Neuronal stem cell (in vitro differentiated cells): Measurements from ENCODE around the gene CRADD.

Experiments used
- DNase-seq: peaks from one replicate; pipeline ENCODE4 v3.0.0-alpha.2; 2013; ENCODE audit warnings: low spot score
- H2AFZ ChIP-seq: one replicate; pipeline ENCODE4 v1.6.1; 2013; ENCODE audit warnings: mild to moderate bottlenecking, low read length, inconsistent platforms
- H2AK5ac ChIP-seq: 2 replicates; pipeline ENCODE4 v1.6.1; 2013; ENCODE audit warnings: low read depth, mild to moderate bottlenecking, inconsistent platforms, low read length, moderate library complexity, mixed read lengths
- H2BK120ac ChIP-seq: 2 replicates; pipeline ENCODE4 v1.6.1; 2013; ENCODE audit warnings: low read depth, mild to moderate bottlenecking, inconsistent platforms, low read length, moderate library complexity, mixed read lengths
- H2BK12ac ChIP-seq: one replicate; pipeline ENCODE4 v1.6.1; 2013; ENCODE audit warnings: low read length, inconsistent platforms
- H2BK15ac ChIP-seq: 2 replicates; pipeline ENCODE4 v1.6.1; 2013; ENCODE audit warnings: mild to moderate bottlenecking, low read length, inconsistent platforms, mixed read lengths
- H2BK5ac ChIP-seq: one replicate; pipeline ENCODE4 v1.6.1; 2013; ENCODE audit warnings: inconsistent platforms, mild to moderate bottlenecking, low read length, moderate library complexity
- H3K14ac ChIP-seq: one replicate; pipeline ENCODE4 v1.6.1; 2013; ENCODE audit warnings: low read length, inconsistent platforms
- H3K18ac ChIP-seq: 2 replicates; pipeline ENCODE4 v1.6.1; 2013; ENCODE audit warnings: low read length, inconsistent platforms
- H3K23ac ChIP-seq: 2 replicates; pipeline ENCODE4 v1.6.1; 2013; ENCODE audit warnings: low read depth, mild to moderate bottlenecking, mixed read lengths, low read length, inconsistent platforms; ENCODE audit not compliant: poor library complexity
- H3K27ac ChIP-seq: replicated peaks from 3 replicates; pipeline ENCODE4 v1.5.1; 2013; ENCODE audit warnings: low read length, inconsistent platforms
- H3K27me3 ChIP-seq, 3 experiments: 2 replicates each; pipeline ENCODE4 v1.6.1; 2013; ENCODE audit warnings: low read length in 3 of 3, mild to moderate bottlenecking in 2 of 3, inconsistent platforms in 1 of 3, low read depth in 1 of 3, mixed read lengths in 1 of 3, moderate library complexity in 1 of 3; ENCODE audit not compliant: control insufficient read depth in 3 of 3, insufficient read depth in 3 of 3
- H3K36me3 ChIP-seq, 2 donors: replicated peaks in 1 of 2; 2 replicates each; pipeline ENCODE4 v1.6.1; 2013; ENCODE audit warnings: low read length in 2 of 2; ENCODE audit not compliant: control insufficient read depth in 2 of 2, insufficient read depth in 2 of 2
- H3K4ac ChIP-seq: 2 replicates; pipeline ENCODE4 v1.6.1; 2013; ENCODE audit warnings: inconsistent platforms, mild to moderate bottlenecking, low read length, moderate library complexity
- H3K4me1 ChIP-seq, 2 donors: 1 replicate in 1 of 2; 2 replicates in 1 of 2; pipeline ENCODE4 v1.6.1; 2013; ENCODE audit warnings: low read length in 2 of 2, low read depth in 1 of 2; ENCODE audit not compliant: control insufficient read depth in 2 of 2, insufficient read depth in 1 of 2
- H3K4me2 ChIP-seq: one replicate; pipeline ENCODE4 v1.6.1; 2013; ENCODE audit warnings: mild to moderate bottlenecking, low read length, inconsistent platforms; ENCODE audit not compliant: insufficient read depth, poor library complexity, severe bottlenecking
- H3K4me3 ChIP-seq, 2 donors: 2 replicates each; pipeline ENCODE4 v1.5.1; 2013; ENCODE audit warnings: low read length in 2 of 2, mild to moderate bottlenecking in 2 of 2, inconsistent platforms in 1 of 2, moderate library complexity in 1 of 2
- H3K79me1 ChIP-seq: one replicate; pipeline ENCODE4 v1.6.1; 2013; ENCODE audit warnings: low read depth, mild to moderate bottlenecking, inconsistent platforms, low read length, moderate library complexity
- H3K9ac ChIP-seq: one replicate; pipeline ENCODE4 v1.6.1; 2013; ENCODE audit warnings: mild to moderate bottlenecking, low read depth, low read length, inconsistent platforms; ENCODE audit not compliant: poor library complexity
- H3K9me3 ChIP-seq, 2 donors: replicated peaks in 1 of 2; 2 replicates each; pipeline versions ENCODE3 to v1.6.1; 2013; ENCODE audit warnings: low read length in 2 of 2, mild to moderate bottlenecking in 2 of 2, inconsistent platforms in 1 of 2, low read depth in 1 of 2, mixed read lengths in 1 of 2, moderate library complexity in 1 of 2; ENCODE audit not compliant: control insufficient read depth in 2 of 2, insufficient read depth in 1 of 2
- H4K8ac ChIP-seq: one replicate; pipeline ENCODE4 v1.6.1; 2013; ENCODE audit warnings: low read depth, mild to moderate bottlenecking, inconsistent platforms, low read length, moderate library complexity
- H4K91ac ChIP-seq: one replicate; pipeline ENCODE4 v1.6.1; 2013; ENCODE audit warnings: low read length, low read depth, mild to moderate bottlenecking, inconsistent platforms; ENCODE audit not compliant: poor library complexity
- WGBS, 2 donors: extraction: QIAGEN DNeasy Blood & Tissue Kit; methylation state at CpG; one replicate each; pipeline ENCODE4 v1.1.7; 2013; ENCODE audit warnings: missing lambda C conversion rate in 2 of 2, mixed read lengths in 1 of 2; ENCODE audit not compliant: insufficient read length in 2 of 2, insufficient replicate concordance in 1 of 2; ENCODE audit errors: extremely low coverage in 2 of 2; 5-methylcytosine and 5-hydroxymethylcytosine counted together

Gene CRADD

DNA sequence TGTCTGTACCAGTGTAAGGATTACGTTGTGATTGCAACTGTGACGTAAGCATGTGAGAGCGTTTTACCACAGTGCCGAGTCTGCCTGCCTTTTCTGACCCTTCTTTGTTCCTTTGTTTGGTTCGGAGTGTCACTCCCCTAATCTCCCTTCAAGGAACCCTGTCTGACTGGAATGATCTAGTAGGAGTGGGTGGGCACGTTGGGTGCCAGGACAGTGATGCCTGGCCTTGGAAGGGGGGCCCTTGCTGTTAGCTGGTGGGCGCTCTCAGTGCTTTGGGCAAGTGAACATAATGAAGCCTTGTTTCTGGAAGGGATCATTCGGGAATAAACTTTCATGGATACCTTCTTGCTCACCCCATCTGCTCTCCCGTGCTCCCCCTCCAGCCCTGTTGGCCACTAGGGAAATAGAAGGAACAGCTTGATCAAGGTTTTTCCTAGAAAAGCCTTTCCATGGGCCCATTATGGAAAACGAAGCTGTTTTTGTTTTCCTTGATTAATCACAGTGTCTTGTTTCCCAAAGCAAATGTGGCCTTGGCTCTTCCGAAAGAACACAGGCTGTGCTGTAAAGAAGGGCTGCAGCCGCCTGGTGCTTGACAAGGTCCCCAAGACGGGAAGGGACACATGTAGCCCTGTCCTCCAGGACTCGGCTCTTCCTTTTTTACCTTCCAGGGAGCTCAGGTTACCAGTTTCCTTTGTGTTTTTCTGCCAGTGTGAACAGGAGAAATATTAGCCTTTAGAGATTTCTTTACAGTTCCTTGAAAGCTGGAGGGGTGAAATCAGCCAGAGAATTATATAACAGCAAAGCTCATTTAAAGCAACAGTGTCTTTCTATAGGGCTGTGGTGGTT lies 215.5 kb downstream of the CRADD start:
- peak overlapping the region; percentile 53 for H3K18ac ChIP-seq
- H3K27ac ChIP-seq = no peak overlapping the region
- no peak overlapping the region for H2BK12ac ChIP-seq
- no peak overlapping the region for H2BK5ac ChIP-seq
- peak overlapping the region; percentile 19 for H3K4me2 ChIP-seq
- no peak overlapping the region for H3K4me3 ChIP-seq
- H3K23ac ChIP-seq = no peak overlapping the region
- H2BK15ac ChIP-seq = no peak overlapping the region
- H4K8ac ChIP-seq = no peak overlapping the region
- H3K27me3 ChIP-seq = no peaks in the 10 kb centered on the region
- no peak overlapping the region for H3K4ac ChIP-seq
- H2AK5ac ChIP-seq = no peak overlapping the region
- no CpG with 5 or more reads among the region's 14 CpGs for WGBS, 2 donors
- no peaks in the 10 kb centered on the region for H3K36me3 ChIP-seq
- no peak overlapping the region for H3K14ac ChIP-seq
- H2BK120ac ChIP-seq = no peak overlapping the region
- DNase-seq = peak; percentile 35
- no peaks in the 10 kb centered on the region for H3K9me3 ChIP-seq
- no peak overlapping the region for H4K91ac ChIP-seq
- H3K4me1 ChIP-seq = peaks cover 10 to 21% of the 10 kb centered on the region in 2 donors
- H2AFZ ChIP-seq = peak overlapping the region; percentile 92
- no peak overlapping the region for H3K9ac ChIP-seq
- no peaks in the 10 kb centered on the region for H3K79me1 ChIP-seq

DNA sequence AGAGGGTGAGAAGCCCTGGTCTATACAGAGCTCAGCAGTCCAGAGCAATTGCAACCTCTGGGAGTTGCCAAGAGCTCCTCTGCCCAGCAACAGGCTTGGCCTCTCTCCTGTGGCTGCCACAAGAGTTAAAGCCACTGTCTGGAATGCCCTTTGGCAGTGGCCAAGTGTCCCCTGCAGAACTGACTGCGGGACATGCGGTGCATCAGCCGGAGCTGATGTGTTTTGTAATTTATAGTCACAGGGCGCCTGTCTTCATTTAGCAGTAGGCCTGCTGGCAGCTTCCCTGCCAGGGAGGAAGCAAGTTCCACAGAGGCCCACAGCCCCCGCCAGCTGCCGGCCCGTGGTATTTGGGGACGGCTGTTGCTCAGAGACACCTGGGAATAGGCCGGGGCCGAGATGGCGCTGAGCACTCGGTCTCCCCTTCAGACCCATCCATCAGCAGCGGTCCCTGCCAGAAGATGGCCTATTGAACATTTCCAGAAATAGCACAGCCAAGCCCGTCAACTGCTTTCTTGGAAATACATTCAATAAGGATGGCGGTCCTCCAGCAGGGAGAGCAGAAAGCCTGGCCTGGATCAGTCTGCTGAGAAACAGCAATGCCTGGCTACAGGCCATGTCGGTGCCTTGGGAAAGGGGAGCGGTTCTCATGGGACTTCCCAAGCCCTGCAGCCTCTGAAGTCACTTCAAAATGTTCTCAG lies 217.4 kb downstream of the CRADD start:
- H3K27me3 ChIP-seq = no peaks in the 10 kb centered on the region
- peaks cover 10 to 21% of the 10 kb centered on the region in 2 donors for H3K4me1 ChIP-seq
- DNase-seq = no peak
- no peak overlapping the region for H2BK5ac ChIP-seq
- H2AK5ac ChIP-seq = no peak overlapping the region
- H2BK120ac ChIP-seq = no peak overlapping the region
- no peaks in the 10 kb centered on the region for H3K9me3 ChIP-seq
- H3K4me3 ChIP-seq = no peak overlapping the region
- peak overlapping the region; percentile 21 for H2AFZ ChIP-seq
- no peak overlapping the region for H4K8ac ChIP-seq
- no peak overlapping the region for H3K27ac ChIP-seq
- H3K9ac ChIP-seq = no peak overlapping the region
- WGBS, 2 donors = no CpG with 5 or more reads among the region's 17 CpGs
- H3K18ac ChIP-seq = peak overlapping the region; percentile 20
- no peak overlapping the region for H3K4ac ChIP-seq
- no peak overlapping the region for H4K91ac ChIP-seq
- no peak overlapping the region for H3K4me2 ChIP-seq
- no peak overlapping the region for H3K23ac ChIP-seq
- no peak overlapping the region for H3K14ac ChIP-seq
- no peak overlapping the region for H2BK15ac ChIP-seq
- no peaks in the 10 kb centered on the region for H3K79me1 ChIP-seq
- H2BK12ac ChIP-seq = no peak overlapping the region
- H3K36me3 ChIP-seq = no peaks in the 10 kb centered on the region

DNA sequence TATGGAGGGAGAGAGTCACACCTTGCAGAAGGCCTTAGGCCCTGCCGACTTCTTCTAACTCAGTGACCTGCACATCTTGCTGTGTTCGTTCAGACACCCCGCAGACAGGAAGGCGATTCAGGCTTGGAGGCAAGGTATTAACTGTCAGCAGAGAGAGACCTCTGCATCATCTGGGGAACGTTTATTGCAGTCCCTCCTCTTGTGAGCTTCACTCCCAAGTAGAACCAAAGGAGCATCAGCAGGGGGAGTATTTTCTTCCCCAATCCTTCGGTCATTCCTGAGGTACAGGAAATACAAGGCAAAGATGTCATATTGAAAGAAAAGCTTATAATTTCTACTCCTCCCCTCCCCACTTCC lies 217.9 kb downstream of the CRADD start:
- Histone ChIP-seq H3K18ac (no peak overlapping the region), H4K91ac (no peak overlapping the region), H3K36me3 (no peaks in the 10 kb centered on the region), H2BK5ac (no peak overlapping the region), H3K9ac (no peak overlapping the region), H3K4me2 (no peak overlapping the region), H3K4ac (no peak overlapping the region), H4K8ac (no peak overlapping the region), H2BK12ac (no peak overlapping the region), H3K14ac (no peak overlapping the region), H3K23ac (no peak overlapping the region), H3K4me1 (peaks cover 10 to 21% of the 10 kb centered on the region in 2 donors), H2BK120ac (no peak overlapping the region), H3K27ac (no peak overlapping the region), H2AK5ac (no peak overlapping the region), H3K27me3 (no peaks in the 10 kb centered on the region), H3K79me1 (no peaks in the 10 kb centered on the region), H2AFZ (peak overlapping the region; percentile 21), H2BK15ac (no peak overlapping the region), H3K4me3 (no peak overlapping the region), H3K9me3 (no peaks in the 10 kb centered on the region)
- no peak for DNase-seq
- WGBS, 2 donors = no CpG with 5 or more reads among the region's 6 CpGs

DNA sequence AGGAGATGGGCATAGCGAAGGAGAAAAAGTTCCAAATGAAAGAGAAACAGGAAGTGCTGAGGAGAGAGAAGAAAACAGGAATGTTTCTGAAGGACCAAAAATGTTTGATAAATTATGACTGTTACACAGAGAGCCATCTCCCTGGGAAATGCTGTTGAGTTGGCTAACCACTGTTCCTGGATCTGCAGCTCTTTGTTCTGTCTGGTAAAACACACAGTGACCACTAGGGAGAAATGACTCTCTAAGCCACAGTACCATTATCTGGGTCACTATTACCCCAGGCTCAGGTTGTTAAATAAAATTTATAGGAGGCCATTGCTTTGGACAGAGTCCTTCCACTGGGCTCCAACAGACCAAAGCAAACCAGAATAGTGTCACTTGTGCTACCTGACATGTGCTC lies 219.3 kb downstream of the CRADD start:
- WGBS, 2 donors = no CpG with 5 or more reads among the region's 1 CpG
- DNase-seq = no peak
- Histone ChIP-seq H3K23ac (no peak overlapping the region), H2BK15ac (no peak overlapping the region), H3K4me1 (peaks cover 10 to 21% of the 10 kb centered on the region in 2 donors), H3K36me3 (no peaks in the 10 kb centered on the region), H3K79me1 (no peaks in the 10 kb centered on the region), H2AFZ (no peak overlapping the region), H4K8ac (no peak overlapping the region), H3K4me3 (no peak overlapping the region), H3K4ac (no peak overlapping the region), H3K9me3 (no peaks in the 10 kb centered on the region), H3K4me2 (no peak overlapping the region), H2AK5ac (no peak overlapping the region), H2BK12ac (no peak overlapping the region), H3K27ac (no peak overlapping the region), H3K9ac (no peak overlapping the region), H3K18ac (no peak overlapping the region), H4K91ac (no peak overlapping the region), H3K27me3 (no peaks in the 10 kb centered on the region), H3K14ac (no peak overlapping the region), H2BK120ac (no peak overlapping the region), H2BK5ac (no peak overlapping the region)
